ENCODE data around the gene CCDC83. TPM values are rescaled to one million over a fixed set of nuclear protein-coding genes. Genes with fewer than 3 reads are reported as not detected.
"Not testable (repeated sequence)": the region's sequence is repeated elsewhere in the genome, so short reads cannot be mapped to it uniquely, and the experiment has no call there.

Gene CCDC83
- total RNA-seq, 1 donor from 2014 or later: not detected

DNA sequence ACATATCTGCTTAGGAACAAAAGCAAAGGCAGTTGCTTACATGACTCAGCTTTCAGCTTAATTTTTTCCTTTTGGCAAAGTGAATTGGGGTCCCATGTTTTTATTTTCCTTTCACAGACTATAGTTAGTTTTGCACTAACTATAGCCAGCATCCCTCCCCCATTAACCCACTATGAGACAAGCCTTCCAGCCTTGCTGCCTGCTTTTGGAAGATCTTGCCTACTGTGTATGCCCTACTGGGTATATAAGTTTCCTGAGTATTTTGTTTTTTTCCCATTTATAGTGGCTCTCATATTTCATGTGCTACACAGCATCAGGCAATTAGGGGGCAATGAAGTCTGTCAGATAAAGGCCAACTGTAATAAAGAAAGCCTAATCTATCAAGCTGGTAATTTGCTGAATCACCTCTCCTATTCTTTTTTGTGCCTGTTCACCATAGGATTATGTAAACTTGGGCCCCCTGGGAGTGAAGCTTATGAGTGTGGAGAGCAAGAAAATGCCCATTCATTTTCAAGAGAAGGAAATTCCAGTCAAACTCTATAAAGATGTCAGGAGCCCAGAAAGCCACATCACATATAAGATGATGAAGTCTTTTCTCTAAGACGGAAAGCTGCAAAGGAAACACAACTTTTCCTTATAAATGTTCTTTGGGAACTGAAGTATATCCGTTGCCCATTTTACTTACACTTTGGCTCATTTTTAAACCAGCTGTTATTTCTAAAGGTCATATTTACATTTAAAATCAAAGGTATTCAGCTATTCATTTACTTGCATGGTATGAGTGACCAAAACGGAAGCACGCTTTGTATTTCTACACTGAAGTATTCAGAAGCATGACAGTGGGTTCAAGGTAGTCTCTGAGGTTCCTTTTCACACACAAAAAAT is 64.0 kb downstream of the CCDC83 start:
- no peak for DNase-seq (ENCODE audit: missing footprints)
- intact Hi-C loops (cut with DNase I): no loop called here
- ATAC-seq: no peak

GRCh38 chr11:85922367-85922766 is 67.2 kb downstream of the CCDC83 start:
- DNase-seq (ENCODE audit: missing footprints): no peak
- intact Hi-C loops (cut with DNase I): no loop called here
- no peak for ATAC-seq

GRCh38 chr11:85923455-85923854 is 68.3 kb downstream of the CCDC83 start:
- ATAC-seq (no peak), DNase-seq (ENCODE audit: missing footprints) (no peak)
- intact Hi-C loops (cut with DNase I): no loop called here

- DNase-seq (ENCODE audit: missing footprints); intact Hi-C loops (cut with DNase I); ATAC-seq: not testable (repeated sequence)
Observed at GRCh38 chr11:85926653-85927214, 71.6 kb downstream of the CCDC83 start.

GRCh38 chr11:85930879-85931366 is 75.7 kb downstream of the CCDC83 start:
- ATAC-seq (no peak), DNase-seq (ENCODE audit: missing footprints) (no peak)
- intact Hi-C loops (cut with DNase I): no loop called here

DNA sequence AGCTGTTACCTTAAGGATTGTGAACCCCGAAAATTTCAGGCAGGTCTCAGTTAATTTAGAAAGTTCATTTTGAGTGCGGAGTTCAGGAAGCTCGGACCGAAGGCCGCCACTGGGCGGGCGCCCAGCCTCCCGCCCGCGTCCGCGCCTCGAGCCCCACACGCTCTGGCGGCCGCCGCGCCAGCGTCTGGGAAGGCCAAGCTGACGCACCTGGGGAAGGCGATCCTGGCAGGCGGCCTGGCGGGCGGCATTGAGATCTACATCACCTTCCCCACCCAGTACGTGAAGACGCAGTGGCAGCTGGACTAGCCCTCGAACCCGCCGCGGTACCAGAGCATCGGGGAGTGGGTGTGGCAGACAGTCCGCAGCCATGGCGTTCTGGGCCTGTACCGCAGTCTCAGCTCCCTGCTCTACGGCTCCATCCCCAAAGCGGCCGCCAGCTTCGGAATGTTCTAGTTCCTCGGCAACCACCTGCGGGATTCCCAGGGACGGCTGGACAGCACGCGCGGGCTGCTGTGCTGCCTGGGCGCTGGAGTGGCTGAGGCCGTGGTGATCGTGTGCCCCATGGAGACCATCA is 79.5 kb downstream of the CCDC83 start:
- ATAC-seq (no peak), DNase-seq (ENCODE audit: missing footprints) (no peak)
- intact Hi-C loops (cut with DNase I): no loop called here

DNA sequence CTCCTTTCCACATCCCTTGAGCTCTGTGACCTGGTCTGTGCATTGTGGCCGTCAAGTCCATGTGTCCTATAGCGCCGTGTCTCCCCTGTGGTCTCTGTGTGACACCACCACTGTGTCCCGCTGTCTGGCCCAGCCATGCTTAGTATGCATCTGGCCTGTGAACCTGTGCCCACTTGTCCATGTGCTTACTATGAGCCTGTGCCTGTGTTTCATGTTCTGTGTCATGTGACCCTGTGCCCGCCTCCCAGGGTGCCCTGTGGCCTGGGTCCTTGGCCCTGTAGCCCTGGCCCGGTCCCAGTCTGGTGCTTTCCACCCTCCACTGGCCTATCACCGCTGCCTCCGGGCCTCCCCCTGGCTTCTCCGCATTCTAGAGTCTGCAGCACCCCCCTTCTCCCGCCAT is 80.6 kb downstream of the CCDC83 start:
- DNase-seq (ENCODE audit: missing footprints): no peak
- no peak for ATAC-seq
- intact Hi-C loops (cut with DNase I): no loop called here

DNA sequence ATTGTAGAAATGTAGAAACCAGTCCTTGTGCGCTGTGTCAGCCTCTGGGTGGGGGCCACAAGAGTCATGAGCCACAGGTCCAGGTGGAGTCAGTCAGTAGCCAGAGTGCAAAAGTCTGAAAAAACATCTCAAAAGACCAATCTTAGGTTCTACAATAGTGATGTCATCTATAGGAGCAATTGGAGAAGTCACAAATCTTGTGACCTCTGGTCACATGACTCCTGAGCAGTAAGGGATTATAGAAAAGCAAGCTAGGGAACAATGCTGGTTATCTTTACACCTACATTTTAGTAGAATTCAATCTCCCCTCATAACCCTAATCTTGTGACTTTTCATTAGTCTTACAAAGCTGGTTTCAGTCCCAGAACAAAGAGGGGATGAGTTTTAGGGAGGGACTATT is 82.7 kb downstream of the CCDC83 start:
- intact Hi-C loops (cut with DNase I): no loop called here
- ATAC-seq: no peak
- no peak for DNase-seq (ENCODE audit: missing footprints)

- intact Hi-C loops (cut with DNase I): no loop called here
- no peak for ATAC-seq
- no peak for DNase-seq (ENCODE audit: missing footprints)
Observed at GRCh38 chr11:85939099-85940015, 84.2 kb downstream of the CCDC83 start.

DNA sequence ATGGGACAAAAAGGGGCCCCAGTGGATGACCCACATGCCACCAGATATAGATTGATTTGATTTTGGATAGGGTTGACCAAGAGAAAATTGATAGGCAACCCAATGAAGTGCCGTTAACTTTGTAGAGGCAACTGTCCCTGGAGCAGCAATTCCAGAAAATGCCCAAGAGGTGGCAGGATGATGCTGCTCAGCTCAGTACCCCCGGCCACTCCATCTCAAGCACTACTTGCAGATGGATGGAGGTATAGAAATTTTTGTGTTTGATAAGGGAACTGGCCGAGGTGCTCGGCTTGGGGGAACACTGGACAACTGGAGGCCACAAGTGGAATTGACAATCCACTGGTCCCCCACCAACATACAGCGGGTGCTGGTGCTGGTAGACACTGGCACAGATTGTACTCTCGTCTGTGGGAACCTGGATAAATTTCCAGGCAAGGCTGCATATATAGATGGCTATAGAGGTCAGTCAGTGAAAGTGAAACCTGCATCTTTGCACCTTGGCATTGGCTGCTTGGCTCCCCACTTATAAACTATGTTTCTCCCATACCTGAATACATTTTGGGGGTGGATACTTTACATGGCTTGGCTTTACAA is 86.3 kb downstream of the CCDC83 start:
- ATAC-seq (peak; percentile 67), DNase-seq (ENCODE audit: missing footprints) (no peak)
- intact Hi-C loops (cut with DNase I): loop anchor here (1.0 kb wide), 2 partner anchors 277 to 350 kb away; no protein-coding TSS in a partner anchor

DNA sequence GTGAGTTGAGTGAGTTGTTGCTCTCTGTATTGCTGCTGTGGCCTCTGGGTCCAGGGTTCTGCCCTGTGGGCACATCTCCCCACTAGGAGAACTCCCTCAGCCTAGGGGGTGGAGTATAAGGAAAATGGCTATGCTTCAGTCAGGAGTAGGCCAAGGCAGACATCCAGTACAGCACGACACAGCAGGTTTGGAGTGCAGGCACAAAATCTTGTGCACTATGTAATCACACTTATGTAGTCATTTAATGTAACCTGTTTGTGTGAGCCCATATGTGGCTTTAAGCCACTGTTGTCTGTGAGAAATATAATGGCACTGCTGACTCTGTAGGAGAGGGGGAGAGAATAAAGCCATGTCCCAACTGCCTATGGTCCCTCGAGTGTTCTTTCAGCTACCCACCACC is 90.1 kb downstream of the CCDC83 start:
- no peak for ATAC-seq
- DNase-seq (ENCODE audit: missing footprints): no peak
- intact Hi-C loops (cut with DNase I): loop anchor here (5.0 kb wide), 1 partner anchor 257 kb away; no protein-coding TSS in a partner anchor

GRCh38 chr11:85945788-85946187 is 90.6 kb downstream of the CCDC83 start:
- DNase-seq (ENCODE audit: missing footprints) (no peak), ATAC-seq (no peak)
- intact Hi-C loops (cut with DNase I): loop anchor here (5.0 kb wide), 1 partner anchor 257 kb away; no protein-coding TSS in a partner anchor

DNA sequence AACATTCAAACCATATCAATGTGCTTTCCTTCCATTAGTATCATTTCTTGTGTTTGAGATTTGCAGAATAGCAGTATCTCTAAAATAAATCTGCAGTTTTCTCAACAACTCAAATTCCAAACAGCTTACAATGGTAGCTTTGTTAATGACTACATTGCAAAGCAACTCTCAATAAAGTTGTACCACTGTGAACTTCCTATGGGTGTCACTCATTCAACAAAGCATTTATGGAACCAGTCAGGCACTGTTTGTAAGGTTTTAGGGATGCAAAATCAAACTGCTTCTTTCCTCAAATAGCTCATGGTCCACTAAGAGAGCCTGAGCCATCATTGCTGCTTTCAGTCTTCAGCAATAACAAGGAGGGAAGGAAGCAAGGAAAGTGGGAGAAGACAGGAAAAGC is 91.0 kb downstream of the CCDC83 start:
- DNase-seq (ENCODE audit: missing footprints) (no peak), ATAC-seq (no peak)
- intact Hi-C loops (cut with DNase I): loop anchor here (5.0 kb wide), 1 partner anchor 256 kb away; no protein-coding TSS in a partner anchor

- DNase-seq (ENCODE audit: missing footprints): no peak
- intact Hi-C loops (cut with DNase I): loop anchor here (5.0 kb wide), 1 partner anchor 255 kb away; no protein-coding TSS in a partner anchor
- peak; percentile 73 for ATAC-seq
Observed at GRCh38 chr11:85947431-85948272, 92.5 kb downstream of the CCDC83 start.

DNA sequence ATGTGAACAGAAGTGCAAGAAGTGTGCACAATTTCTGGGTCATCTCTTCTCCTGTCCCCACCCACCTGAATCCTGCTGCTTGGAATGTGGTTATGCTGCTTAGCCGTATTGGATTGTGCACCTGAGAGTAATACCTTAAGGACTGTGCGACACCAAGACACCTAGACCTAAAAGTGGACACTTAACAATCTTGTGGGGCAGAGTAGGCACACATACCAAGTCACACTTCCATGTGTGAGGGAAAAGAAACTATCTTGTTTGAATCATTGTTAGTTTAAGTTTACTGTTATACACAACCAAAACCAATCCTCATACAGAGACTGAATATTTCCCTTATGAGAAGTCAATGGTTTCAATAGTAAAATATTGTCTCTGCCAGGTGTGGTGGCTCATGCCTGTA is 93.7 kb downstream of the CCDC83 start:
- intact Hi-C loops (cut with DNase I): loop anchor here (5.0 kb wide), 1 partner anchor 253 kb away; no protein-coding TSS in a partner anchor

DNA sequence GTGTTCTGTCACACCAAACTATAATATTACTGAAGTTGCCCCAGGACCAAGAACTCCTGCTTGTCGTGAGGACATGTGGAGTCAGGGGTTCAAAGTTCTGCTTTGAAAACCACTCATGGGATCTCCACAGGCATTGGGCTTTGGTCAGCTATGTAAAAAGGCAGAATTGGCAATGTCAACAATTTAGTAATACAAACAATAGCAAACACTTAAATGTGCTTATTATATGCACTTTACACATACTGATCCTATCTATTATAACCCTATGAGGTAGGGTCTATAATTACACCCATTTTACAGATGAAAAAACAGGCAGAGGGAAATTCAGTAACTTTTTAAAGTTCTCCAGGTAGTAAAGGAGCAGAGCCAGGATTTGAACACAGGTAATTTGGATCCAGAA is 94.6 kb downstream of the CCDC83 start:
- intact Hi-C loops (cut with DNase I): loop anchor here (5.0 kb wide), 1 partner anchor 253 kb away; no protein-coding TSS in a partner anchor

More for the DNA sequence above, 93.7 kb downstream of the CCDC83 start:
- ATAC-seq: no peak
- no peak for DNase-seq (ENCODE audit: missing footprints)

More for the DNA sequence above, 94.6 kb downstream of the CCDC83 start:
- ATAC-seq (no peak), DNase-seq (ENCODE audit: missing footprints) (no peak)

All from Right ventricle myocardium inferior (tissue), 1 donor.